ENCODE results near the gene ERCC4.

DNA sequence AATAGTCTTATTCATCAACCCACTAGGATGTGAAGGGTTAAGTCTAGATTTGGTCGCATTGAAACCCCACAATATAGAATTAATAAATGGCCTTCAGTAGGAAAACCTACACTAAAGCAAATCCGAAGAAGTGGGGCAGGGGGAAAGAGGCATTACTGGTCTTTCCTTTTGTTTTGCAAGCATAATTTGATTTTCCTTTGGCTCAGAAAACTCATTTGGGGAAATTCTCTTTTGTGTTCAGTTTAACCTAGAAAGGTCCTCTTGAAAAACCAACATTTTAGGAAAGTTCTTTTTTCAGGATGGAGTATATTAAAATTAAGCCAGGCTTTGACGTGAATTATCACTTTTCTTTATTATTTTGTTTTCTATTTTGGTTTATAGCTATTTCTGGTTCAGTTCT lies 31.7 kb downstream of the ERCC4 start:
- TF ChIP-seq POLR2AphosphoS5 (IDR thresholded peaks at IDR 0.05; ENCODE audit: low read depth), result no peak
- TF ChIP-seq, protein P1, sequence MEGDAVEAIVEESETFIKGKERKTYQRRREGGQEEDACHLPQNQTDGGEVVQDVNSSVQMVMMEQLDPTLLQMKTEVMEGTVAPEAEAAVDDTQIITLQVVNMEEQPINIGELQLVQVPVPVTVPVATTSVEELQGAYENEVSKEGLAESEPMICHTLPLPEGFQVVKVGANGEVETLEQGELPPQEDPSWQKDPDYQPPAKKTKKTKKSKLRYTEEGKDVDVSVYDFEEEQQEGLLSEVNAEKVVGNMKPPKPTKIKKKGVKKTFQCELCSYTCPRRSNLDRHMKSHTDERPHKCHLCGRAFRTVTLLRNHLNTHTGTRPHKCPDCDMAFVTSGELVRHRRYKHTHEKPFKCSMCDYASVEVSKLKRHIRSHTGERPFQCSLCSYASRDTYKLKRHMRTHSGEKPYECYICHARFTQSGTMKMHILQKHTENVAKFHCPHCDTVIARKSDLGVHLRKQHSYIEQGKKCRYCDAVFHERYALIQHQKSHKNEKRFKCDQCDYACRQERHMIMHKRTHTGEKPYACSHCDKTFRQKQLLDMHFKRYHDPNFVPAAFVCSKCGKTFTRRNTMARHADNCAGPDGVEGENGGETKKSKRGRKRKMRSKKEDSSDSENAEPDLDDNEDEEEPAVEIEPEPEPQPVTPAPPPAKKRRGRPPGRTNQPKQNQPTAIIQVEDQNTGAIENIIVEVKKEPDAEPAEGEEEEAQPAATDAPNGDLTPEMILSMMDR (conservative IDR thresholded peaks at IDR 0.05; ENCODE audit: low read depth in 2 of 2), result no peak
- no peak for TF ChIP-seq EZH2phosphoT487 (IDR thresholded peaks at IDR 0.05; ENCODE audit: unreplicated experiment)
- TF ChIP-seq JUNB (IDR thresholded peaks at IDR 0.05; ENCODE audit: unreplicated experiment), result no peak
- TF ChIP-seq, protein P2, sequence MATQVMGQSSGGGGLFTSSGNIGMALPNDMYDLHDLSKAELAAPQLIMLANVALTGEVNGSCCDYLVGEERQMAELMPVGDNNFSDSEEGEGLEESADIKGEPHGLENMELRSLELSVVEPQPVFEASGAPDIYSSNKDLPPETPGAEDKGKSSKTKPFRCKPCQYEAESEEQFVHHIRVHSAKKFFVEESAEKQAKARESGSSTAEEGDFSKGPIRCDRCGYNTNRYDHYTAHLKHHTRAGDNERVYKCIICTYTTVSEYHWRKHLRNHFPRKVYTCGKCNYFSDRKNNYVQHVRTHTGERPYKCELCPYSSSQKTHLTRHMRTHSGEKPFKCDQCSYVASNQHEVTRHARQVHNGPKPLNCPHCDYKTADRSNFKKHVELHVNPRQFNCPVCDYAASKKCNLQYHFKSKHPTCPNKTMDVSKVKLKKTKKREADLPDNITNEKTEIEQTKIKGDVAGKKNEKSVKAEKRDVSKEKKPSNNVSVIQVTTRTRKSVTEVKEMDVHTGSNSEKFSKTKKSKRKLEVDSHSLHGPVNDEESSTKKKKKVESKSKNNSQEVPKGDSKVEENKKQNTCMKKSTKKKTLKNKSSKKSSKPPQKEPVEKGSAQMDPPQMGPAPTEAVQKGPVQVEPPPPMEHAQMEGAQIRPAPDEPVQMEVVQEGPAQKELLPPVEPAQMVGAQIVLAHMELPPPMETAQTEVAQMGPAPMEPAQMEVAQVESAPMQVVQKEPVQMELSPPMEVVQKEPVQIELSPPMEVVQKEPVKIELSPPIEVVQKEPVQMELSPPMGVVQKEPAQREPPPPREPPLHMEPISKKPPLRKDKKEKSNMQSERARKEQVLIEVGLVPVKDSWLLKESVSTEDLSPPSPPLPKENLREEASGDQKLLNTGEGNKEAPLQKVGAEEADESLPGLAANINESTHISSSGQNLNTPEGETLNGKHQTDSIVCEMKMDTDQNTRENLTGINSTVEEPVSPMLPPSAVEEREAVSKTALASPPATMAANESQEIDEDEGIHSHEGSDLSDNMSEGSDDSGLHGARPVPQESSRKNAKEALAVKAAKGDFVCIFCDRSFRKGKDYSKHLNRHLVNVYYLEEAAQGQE (IDR thresholded peaks at IDR 0.05; ENCODE audit: unreplicated experiment), result no peak
- TF ChIP-seq STAT1 (IDR thresholded peaks at IDR 0.05; ENCODE audit: unreplicated experiment), result no peak
- no peak for TF ChIP-seq EZH2 (IDR thresholded peaks at IDR 0.05; ENCODE audit: low read depth, unreplicated experiment)
- no peak for TF ChIP-seq CREB1 (CRISPR knock-in tag; IDR thresholded peaks at IDR 0.05; ENCODE audit: low read depth)
- TF ChIP-seq, protein P3, sequence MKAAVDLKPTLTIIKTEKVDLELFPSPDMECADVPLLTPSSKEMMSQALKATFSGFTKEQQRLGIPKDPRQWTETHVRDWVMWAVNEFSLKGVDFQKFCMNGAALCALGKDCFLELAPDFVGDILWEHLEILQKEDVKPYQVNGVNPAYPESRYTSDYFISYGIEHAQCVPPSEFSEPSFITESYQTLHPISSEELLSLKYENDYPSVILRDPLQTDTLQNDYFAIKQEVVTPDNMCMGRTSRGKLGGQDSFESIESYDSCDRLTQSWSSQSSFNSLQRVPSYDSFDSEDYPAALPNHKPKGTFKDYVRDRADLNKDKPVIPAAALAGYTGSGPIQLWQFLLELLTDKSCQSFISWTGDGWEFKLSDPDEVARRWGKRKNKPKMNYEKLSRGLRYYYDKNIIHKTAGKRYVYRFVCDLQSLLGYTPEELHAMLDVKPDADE (IDR thresholded peaks at IDR 0.05), result no peak
- TF ChIP-seq ZNF331 (CRISPR knock-in tag; IDR thresholded peaks at IDR 0.05; ENCODE audit: low read depth), result no peak
- TF ChIP-seq NANOG (IDR thresholded peaks at IDR 0.05; ENCODE audit: borderline replicate concordance), result no peak
- TF ChIP-seq ZNF114 (CRISPR knock-in tag; IDR thresholded peaks at IDR 0.05), result no peak
- TF ChIP-seq, protein P4, sequence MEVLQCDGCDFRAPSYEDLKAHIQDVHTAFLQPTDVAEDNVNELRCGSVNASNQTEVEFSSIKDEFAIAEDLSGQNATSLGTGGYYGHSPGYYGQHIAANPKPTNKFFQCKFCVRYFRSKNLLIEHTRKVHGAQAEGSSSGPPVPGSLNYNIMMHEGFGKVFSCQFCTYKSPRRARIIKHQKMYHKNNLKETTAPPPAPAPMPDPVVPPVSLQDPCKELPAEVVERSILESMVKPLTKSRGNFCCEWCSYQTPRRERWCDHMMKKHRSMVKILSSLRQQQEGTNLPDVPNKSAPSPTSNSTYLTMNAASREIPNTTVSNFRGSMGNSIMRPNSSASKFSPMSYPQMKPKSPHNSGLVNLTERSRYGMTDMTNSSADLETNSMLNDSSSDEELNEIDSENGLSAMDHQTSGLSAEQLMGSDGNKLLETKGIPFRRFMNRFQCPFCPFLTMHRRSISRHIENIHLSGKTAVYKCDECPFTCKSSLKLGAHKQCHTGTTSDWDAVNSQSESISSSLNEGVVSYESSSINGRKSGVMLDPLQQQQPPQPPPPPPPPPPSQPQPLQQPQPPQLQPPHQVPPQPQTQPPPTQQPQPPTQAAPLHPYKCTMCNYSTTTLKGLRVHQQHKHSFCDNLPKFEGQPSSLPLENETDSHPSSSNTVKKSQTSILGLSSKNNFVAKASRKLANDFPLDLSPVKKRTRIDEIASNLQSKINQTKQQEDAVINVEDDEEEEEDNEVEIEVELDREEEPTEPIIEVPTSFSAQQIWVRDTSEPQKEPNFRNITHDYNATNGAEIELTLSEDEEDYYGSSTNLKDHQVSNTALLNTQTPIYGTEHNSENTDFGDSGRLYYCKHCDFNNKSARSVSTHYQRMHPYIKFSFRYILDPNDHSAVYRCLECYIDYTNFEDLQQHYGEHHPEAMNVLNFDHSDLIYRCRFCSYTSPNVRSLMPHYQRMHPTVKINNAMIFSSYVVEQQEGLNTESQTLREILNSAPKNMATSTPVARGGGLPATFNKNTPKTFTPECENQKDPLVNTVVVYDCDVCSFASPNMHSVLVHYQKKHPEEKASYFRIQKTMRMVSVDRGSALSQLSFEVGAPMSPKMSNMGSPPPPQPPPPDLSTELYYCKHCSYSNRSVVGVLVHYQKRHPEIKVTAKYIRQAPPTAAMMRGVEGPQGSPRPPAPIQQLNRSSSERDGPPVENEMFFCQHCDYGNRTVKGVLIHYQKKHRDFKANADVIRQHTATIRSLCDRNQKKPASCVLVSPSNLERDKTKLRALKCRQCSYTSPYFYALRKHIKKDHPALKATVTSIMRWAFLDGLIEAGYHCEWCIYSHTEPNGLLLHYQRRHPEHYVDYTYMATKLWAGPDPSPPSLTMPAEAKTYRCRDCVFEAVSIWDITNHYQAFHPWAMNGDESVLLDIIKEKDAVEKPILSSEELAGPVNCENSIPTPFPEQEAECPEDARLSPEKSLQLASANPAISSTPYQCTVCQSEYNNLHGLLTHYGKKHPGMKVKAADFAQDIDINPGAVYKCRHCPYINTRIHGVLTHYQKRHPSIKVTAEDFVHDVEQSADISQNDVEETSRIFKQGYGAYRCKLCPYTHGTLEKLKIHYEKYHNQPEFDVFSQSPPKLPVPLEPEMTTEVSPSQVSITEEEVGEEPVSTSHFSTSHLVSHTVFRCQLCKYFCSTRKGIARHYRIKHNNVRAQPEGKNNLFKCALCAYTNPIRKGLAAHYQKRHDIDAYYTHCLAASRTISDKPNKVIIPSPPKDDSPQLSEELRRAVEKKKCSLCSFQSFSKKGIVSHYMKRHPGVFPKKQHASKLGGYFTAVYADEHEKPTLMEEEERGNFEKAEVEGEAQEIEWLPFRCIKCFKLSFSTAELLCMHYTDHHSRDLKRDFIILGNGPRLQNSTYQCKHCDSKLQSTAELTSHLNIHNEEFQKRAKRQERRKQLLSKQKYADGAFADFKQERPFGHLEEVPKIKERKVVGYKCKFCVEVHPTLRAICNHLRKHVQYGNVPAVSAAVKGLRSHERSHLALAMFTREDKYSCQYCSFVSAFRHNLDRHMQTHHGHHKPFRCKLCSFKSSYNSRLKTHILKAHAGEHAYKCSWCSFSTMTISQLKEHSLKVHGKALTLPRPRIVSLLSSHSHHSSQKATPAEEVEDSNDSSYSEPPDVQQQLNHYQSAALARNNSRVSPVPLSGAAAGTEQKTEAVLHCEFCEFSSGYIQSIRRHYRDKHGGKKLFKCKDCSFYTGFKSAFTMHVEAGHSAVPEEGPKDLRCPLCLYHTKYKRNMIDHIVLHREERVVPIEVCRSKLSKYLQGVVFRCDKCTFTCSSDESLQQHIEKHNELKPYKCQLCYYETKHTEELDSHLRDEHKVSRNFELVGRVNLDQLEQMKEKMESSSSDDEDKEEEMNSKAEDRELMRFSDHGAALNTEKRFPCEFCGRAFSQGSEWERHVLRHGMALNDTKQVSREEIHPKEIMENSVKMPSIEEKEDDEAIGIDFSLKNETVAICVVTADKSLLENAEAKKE (CRISPR knock-in tag; IDR thresholded peaks at IDR 0.05), result no peak

Measured in GM23338 (cell line).